ENCODE data around the gene MYLIP.
"Not testable (repeated sequence)": the region's sequence is repeated elsewhere in the genome, so short reads cannot be mapped to it uniquely, and the experiment has no call there.

MYLIP gene

DNA sequence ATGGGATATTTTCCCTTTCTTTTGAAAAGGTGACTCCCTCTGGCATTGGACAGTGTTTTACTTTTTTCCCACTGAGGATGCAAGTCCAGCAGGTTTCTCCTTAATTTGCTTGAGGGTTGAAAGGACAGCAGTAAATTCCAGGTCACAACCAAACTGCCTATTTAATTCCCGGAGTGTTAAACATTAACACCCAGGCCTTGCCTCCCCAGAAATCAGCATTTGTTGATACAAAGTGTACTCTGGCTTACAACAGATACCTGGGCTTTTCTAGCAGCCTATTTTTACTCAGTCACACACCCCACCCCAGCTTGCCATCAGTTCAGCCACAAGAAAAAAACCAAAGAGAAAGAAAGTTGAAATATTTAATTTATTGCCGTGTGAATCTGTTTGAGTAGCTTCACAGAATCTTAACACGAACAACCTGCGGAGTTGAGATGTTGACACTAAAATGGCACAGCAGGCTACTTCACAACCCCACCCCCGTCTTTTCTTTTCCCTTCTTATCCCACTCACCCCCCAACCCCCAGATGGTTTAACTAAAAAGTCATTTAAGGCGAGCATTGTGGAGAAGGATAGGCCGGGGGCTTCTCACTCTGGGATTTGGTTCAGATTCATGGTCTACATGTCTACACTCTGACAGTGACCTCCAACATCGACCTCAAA lies 45.7 kb downstream of the MYLIP start:
- no peak for DNase-seq (ENCODE audit: low read depth)

DNA sequence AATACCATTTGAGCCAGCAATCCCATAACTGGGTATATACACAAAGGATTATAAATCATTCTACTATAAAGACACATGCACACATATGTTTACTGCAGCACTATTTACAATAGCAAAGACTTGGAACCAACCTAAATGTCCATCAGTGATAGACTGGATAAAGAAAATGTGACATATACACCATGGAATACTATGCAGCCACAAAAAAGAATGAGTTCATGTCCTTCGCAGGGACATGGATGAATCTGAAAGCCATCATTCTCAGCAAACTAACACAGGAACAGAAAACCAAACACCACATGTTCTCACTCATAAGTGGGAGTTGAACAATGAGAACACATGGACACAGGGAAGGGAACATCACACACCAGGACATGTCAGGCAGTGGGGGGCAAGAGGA lies 47.7 kb downstream of the MYLIP start:
- DNase-seq (ENCODE audit: low read depth) = not testable (repeated sequence)

DNA sequence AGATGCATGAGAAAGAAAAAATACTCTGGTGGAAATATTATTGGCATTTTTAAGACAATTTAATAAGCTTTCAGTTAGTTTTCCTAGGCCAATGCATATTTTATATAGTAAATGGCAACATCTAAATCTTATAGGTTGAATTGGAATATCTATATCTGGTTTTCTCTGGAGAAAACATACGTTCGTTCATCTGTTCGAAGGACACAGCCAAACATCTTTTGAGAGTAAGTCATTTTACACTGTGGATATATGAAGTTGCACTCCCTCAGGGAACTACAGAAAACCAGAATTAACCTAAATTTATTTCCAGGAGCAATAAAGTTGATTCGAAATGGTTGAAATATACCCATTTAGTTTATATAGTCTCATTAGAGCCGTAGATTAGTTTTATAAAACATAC lies 49.0 kb downstream of the MYLIP start:
- DNase-seq (ENCODE audit: low read depth) = no peak

DNA sequence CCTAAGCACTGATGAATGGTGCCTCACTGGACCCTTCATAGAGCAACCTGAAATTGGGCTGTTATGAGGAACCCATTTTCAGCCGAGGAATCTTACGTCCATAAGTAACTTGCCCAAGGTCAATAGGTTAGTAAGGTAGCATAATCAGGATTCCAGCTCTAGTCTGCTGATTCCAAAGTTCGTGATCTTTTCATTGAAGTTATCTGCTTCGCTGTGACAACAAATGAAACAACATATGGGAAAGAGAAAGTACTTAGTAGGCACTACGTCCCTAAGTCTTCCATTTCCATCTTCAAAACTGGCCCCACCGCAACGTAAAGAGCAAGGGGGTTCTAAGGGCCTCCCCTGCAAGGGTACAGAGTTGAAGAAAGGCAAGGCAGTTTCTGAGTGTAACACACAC lies 49.5 kb downstream of the MYLIP start:
- no peak for DNase-seq (ENCODE audit: low read depth)

DNA sequence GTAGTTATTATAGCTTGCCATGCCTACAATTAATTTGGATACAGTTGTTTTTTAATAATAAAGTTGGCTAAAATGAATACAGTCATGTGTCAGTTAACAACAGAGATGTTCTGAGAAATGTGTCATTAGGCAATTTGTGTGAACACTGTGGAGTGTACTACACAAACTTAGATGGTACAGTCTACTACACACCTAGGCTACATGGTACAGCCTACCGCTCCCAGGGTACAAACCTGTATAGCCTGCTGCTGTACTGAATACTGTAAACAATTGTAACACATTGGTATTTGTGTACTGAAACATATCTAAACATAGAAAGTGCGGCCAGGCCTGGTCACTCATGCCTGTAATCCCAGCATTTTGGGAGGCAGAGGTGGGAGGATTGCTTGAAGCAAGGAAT lies 50.2 kb downstream of the MYLIP start:
- no peak for DNase-seq (ENCODE audit: low read depth)

- DNase-seq (ENCODE audit: low read depth) = peak; percentile 12
Measured at GRCh38 chr6:16179970-16180431, 51.1 kb downstream of the MYLIP start.

DNA sequence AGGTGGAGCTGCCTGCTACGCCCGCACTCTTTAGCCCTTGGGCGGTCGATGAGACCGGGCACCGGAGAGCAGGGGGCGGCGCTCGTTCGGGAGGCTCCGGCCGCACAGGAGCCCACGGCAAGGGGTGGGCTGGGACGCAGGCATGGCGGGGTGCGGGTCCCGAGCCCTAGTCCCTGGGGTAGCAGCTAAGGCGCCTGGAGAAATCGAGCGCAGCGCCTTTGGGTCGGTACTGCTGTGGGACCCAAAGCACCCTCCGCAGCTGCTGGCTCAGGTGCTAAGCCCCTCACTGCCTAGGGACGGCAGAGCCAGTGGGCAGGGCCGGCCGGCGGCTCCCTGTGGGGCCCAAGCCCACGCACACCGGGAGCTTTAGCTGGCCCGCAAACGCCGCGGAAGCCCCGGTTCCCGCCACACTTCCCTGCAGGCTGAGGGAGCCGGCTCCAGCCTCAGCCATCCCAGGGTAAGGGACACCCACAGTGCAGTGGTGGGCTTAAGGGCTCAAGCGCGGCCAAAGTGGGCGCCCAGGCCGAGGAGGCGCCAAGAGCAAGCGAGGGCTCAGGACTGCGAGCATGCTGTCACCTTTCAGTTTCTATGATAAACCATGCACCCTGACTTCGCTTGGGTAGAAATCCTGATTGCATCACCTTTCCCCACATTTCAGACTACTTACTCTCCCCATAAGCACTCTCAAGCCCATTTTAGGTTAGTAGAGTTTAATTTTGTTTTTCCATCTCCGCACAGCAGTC lies 52.0 kb downstream of the MYLIP start:
- DNase-seq (ENCODE audit: low read depth) = no peak

GRCh38 chr6:16181439-16182297 lies 52.8 kb downstream of the MYLIP start:
- DNase-seq (ENCODE audit: low read depth) = no peak

DNA sequence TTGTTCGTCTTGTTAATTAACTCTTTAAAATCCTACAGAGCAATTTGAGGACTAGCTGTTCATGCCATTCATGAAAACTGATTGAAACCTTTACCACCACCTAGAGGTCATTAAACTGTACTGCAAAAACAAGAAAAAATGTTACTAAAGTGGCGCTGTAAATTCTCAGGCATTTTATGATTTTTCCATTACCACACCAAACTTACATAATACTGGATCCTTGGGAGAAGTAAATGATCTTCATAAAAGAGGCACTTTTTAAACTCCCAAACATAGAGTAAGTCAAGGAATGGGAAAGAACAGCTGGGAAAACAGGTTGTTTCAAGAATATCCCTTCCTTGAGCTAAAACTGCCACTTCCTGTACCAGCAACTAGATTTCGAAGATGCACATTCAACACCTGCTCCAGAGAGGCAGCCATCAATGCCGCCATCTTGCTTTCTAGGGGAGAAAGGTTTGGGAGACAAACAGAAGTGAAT lies 54.3 kb downstream of the MYLIP start:
- no peak for DNase-seq (ENCODE audit: low read depth)

- no peak for DNase-seq (ENCODE audit: low read depth)
Measured at GRCh38 chr6:16184129-16184528, 55.2 kb downstream of the MYLIP start.

DNA sequence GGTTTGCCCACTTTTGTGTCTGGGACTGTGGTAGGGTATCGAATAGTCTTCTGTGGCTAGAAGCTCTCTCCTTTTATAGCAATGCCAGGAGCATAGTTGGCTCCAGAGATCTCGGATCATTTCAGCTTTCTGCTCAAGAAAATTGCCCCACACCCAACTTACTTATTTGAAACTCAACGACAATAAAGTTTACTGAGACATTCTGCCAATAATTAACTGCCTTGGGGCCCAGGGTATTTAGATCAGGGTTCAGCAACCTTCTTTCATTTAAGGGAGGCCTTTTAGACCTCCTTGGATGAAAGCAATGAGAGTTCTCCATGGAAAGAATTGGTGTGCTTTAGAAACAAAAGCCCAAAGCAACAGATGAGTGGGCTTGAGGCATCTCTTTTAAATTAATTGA lies 55.7 kb downstream of the MYLIP start:
- DNase-seq (ENCODE audit: low read depth) = no peak

DNA sequence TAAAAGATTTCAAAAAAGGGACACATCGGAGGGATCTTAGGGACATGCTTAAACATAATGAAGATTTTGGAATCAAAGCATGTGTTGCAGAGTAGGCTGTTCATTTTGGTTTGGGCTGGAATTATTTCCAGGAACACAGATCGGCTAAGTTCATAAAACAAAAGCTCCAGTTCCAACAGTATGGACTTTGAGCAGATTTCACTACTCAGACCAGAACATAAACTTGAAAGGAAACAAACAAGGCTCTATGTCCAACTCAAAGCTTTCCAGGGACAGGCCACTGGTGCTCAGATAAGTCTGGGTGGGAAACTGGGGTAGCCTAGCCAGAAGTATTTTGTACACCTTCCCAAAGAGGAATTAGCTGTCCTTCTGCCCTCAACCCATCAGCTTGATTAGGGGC lies 58.3 kb downstream of the MYLIP start:
- DNase-seq (ENCODE audit: low read depth) = no peak

- no peak for DNase-seq (ENCODE audit: low read depth)
Measured at GRCh38 chr6:16190214-16190613, 61.3 kb downstream of the MYLIP start.

DNA sequence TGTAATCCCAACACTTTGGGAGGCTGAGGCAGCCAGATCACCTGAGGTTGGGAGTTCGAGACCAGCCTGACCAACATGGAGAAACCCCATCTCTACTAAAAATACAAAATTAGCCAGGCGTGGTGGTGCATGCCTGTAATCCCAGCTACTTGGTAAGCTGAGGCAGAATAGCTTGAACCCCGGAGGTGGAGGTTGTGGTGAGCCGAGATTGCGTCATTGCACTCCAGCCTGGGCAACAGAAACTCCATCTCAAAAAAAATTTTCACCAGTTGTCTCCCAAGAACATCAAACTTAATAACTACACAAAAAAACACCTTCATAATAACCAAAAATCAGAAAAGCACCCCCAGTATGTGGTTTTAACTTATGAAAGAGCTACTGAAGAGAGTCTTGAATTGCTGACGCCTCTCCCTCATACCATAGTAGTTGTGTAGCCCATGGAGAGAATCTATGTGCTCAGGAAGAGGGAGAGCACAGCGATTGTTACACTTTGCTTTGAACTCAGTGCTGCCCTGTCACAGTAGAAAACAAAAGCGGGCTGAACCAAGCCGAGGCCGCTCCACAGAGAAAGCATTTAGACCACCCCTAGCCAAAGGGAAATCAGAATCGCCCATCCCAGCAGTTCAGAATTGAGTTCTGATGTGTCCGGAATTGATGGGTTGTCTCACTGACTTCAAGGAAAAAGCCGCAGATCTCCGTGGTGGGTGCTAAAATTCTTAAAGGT lies 67.5 kb downstream of the MYLIP start:
- no peak for DNase-seq (ENCODE audit: low read depth)

- DNase-seq (ENCODE audit: low read depth) = no peak
Measured at GRCh38 chr6:16196984-16197546, 68.2 kb downstream of the MYLIP start.
